Mesodermal cell (in vitro differentiated cells): ENCODE measurements around the gene PPM1F.
"Not testable (repeated sequence)": the region's sequence is repeated elsewhere in the genome, so short reads cannot be mapped to it uniquely, and the experiment has no call there.

Experiments
- H3K27ac ChIP-seq: 2 replicates; pipeline ENCODE4 v1.7.0; 2013; ENCODE audit warnings: mild to moderate bottlenecking, low read depth, low read length, moderate library complexity; ENCODE audit not compliant: severe bottlenecking
- H3K36me3 ChIP-seq: 2 replicates; pipeline ENCODE4 v1.7.1; 2013; ENCODE audit warnings: mild to moderate bottlenecking, low read length, moderate library complexity; ENCODE audit not compliant: control insufficient read depth, insufficient read depth
- H3K4me1 ChIP-seq: one replicate; pipeline ENCODE4 v1.7.1; 2013; ENCODE audit warnings: mild to moderate bottlenecking, low read length; ENCODE audit not compliant: insufficient read depth, control insufficient read depth, poor library complexity, severe bottlenecking
- H3K4me3 ChIP-seq: 2 replicates; pipeline ENCODE4 v1.7.0; 2013; ENCODE audit warnings: low read length, control low read depth, mild to moderate bottlenecking; ENCODE audit not compliant: insufficient read depth, poor library complexity, severe bottlenecking; ENCODE audit errors: extremely low read depth
- H3K9me3 ChIP-seq: 2 replicates; pipeline ENCODE4 v1.7.1; 2013; ENCODE audit warnings: mild to moderate bottlenecking, low read length, moderate library complexity; ENCODE audit not compliant: control insufficient read depth
- WGBS, 2 experiments: methylation state at CpG; one replicate each; pipeline ENCODE4 v1.1.5; 2013; ENCODE audit warnings: missing lambda C conversion rate in 2 of 2; ENCODE audit not compliant: insufficient coverage in 2 of 2; 5-methylcytosine and 5-hydroxymethylcytosine counted together

Gene PPM1F

GRCh38 chr22:21904250-21904789, 48.3 kb downstream of the PPM1F start:
- 93 to 100% methylated on average over 2 of the region's 4 CpGs for WGBS, 2 experiments
- H3K36me3 ChIP-seq, result no peaks in the 10 kb centered on the region
- H3K4me1 ChIP-seq, result no peaks in the 10 kb centered on the region
- H3K27ac ChIP-seq, result no peak overlapping the region
- H3K9me3 ChIP-seq, result no peaks in the 10 kb centered on the region
- H3K4me3 ChIP-seq, result no peak overlapping the region

GRCh38 chr22:21903283-21903682, 49.4 kb downstream of the PPM1F start:
- Histone ChIP-seq H3K4me3 (no peak overlapping the region), H3K9me3 (no peaks in the 10 kb centered on the region), H3K36me3 (no peaks in the 10 kb centered on the region), H3K27ac (no peak overlapping the region), H3K4me1 (no peaks in the 10 kb centered on the region)
- WGBS, 2 experiments, result 100% methylated on average over 2 of the region's 4 CpGs

GRCh38 chr22:21902296-21903087, 50.2 kb downstream of the PPM1F start:
- no peaks in the 10 kb centered on the region for H3K9me3 ChIP-seq
- no peaks in the 10 kb centered on the region for H3K4me1 ChIP-seq
- H3K27ac ChIP-seq, result no peak overlapping the region
- WGBS, 2 experiments, result 86 to 91% methylated on average over 9 to 11 of the region's 12 CpGs
- H3K4me3 ChIP-seq, result no peak overlapping the region
- no peaks in the 10 kb centered on the region for H3K36me3 ChIP-seq

GRCh38 chr22:21898354-21898896, 54.2 kb downstream of the PPM1F start:
- no peak overlapping the region for H3K4me3 ChIP-seq
- H3K27ac ChIP-seq, result no peak overlapping the region
- no peaks in the 10 kb centered on the region for H3K4me1 ChIP-seq
- no CpG with 5 or more reads among the region's 1 CpG for WGBS, 2 experiments
- no peaks in the 10 kb centered on the region for H3K9me3 ChIP-seq
- no peaks in the 10 kb centered on the region for H3K36me3 ChIP-seq

- H3K4me1 ChIP-seq, result no peaks in the 10 kb centered on the region
- H3K9me3 ChIP-seq, result no peaks in the 10 kb centered on the region
- no peak overlapping the region for H3K27ac ChIP-seq
- WGBS, 2 experiments, result 90 to 93% methylated on average over 2 to 3 of the region's 5 CpGs
- no peaks in the 10 kb centered on the region for H3K36me3 ChIP-seq
- H3K4me3 ChIP-seq, result no peak overlapping the region
These were observed 55.6 kb downstream of the PPM1F start for GRCh38 chr22:21896951-21897513.

- H3K4me1 ChIP-seq, H3K27ac ChIP-seq, H3K9me3 ChIP-seq, H3K4me3 ChIP-seq, H3K36me3 ChIP-seq: not testable (repeated sequence)
- 74 to 83% methylated on average over 2 of the region's 4 CpGs for WGBS, 2 experiments
These were observed 56.4 kb downstream of the PPM1F start for GRCh38 chr22:21896275-21896674.

GRCh38 chr22:21894799-21895198, 57.8 kb downstream of the PPM1F start:
- Histone ChIP-seq H3K4me3 (no peak overlapping the region), H3K9me3 (no peaks in the 10 kb centered on the region), H3K4me1 (no peaks in the 10 kb centered on the region), H3K36me3 (no peaks in the 10 kb centered on the region), H3K27ac (no peak overlapping the region)
- 85 to 100% methylated on average over 2 to 6 of the region's 8 CpGs for WGBS, 2 experiments

GRCh38 chr22:21889251-21889990, 63.2 kb downstream of the PPM1F start:
- H3K27ac ChIP-seq, result no peak overlapping the region
- no peaks in the 10 kb centered on the region for H3K36me3 ChIP-seq
- 84 to 100% methylated on average over 10 of the region's 10 CpGs for WGBS, 2 experiments
- no peaks in the 10 kb centered on the region for H3K9me3 ChIP-seq
- no peaks in the 10 kb centered on the region for H3K4me1 ChIP-seq
- H3K4me3 ChIP-seq, result no peak overlapping the region

GRCh38 chr22:21887841-21888240, 64.8 kb downstream of the PPM1F start:
- no peak overlapping the region for H3K4me3 ChIP-seq

GRCh38 chr22:21883930-21884329, 68.7 kb downstream of the PPM1F start:
- H3K36me3 ChIP-seq, H3K4me1 ChIP-seq, H3K4me3 ChIP-seq, H3K9me3 ChIP-seq, H3K27ac ChIP-seq: not testable (repeated sequence)
- WGBS, 2 experiments, result 94 to 96% methylated on average over 9 to 11 of the region's 26 CpGs

More at GRCh38 chr22:21887841-21888240, 64.8 kb downstream of the PPM1F start:
- Histone ChIP-seq H3K4me1 (no peaks in the 10 kb centered on the region), H3K27ac (no peak overlapping the region), H3K36me3 (no peaks in the 10 kb centered on the region), H3K9me3 (no peaks in the 10 kb centered on the region)
